ENCODE measurements around the gene CCL2. TPM values are rescaled to one million over a fixed set of nuclear protein-coding genes. Genes with fewer than 3 reads are reported as not detected.

CCL2 gene
- total RNA-seq (4.4 and 6.8 TPM in 2 replicates), polyA plus RNA-seq (0.23 TPM in 1 of 2 replicates, not detected in the other), polyA minus RNA-seq (0.43 TPM in 1 of 2 replicates, not detected in the other)
- 0.65 TPM for total RNA-seq (2013)

DNA sequence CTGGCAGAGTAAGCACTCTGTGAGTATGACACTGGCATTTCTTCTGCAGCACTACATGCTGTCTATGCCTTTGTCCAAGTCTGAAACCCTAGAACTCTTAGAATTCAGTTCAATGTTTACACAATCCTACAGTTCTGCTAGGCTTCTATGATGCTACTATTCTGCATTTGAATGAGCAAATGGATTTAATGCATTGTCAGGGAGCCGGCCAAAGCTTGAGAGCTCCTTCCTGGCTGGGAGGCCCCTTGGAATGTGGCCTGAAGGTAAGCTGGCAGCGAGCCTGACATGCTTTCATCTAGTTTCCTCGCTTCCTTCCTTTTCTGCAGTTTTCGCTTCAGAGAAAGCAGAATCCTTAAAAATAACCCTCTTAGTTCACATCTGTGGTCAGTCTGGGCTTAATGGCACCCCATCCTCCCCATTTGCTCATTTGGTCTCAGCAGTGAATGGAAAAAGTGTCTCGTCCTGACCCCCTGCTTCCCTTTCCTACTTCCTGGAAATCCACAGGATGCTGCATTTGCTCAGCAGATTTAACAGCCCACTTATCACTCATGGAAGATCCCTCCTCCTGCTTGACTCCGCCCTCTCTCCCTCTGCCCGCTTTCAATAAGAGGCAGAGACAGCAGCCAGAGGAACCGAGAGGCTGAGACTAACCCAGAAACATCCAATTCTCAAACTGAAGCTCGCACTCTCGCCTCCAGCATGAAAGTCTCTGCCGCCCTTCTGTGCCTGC lies at the start of gene CCL2:
CCL2 (plus strand) TSS at position 635 of the 730 bp plus-strand sequence; CDS start at position 700, 65 bp downstream.
- DNase-seq, result no peak
- TF ChIP-seq CTCF (IDR thresholded peaks at IDR 0.05) (no peak), EZH2 (IDR thresholded peaks at IDR 0.05; ENCODE audit: borderline replicate concordance, insufficient read depth, low read depth, low read length, poor library complexity, severe bottlenecking) (no peak)
- no peaks in the 10 kb centered on the region for H3K9me3 Mint-ChIP-seq (ENCODE audit: insufficient read depth)
- POLR2A ChIA-PET, result no interaction called here
- 12% methylated on average over 10 of the region's 11 CpGs for WGBS (ENCODE audit: insufficient coverage)
- H3K36me3 ChIP-seq (replicated peaks in 1 of 2; ENCODE audit: control extremely low read depth in 1 of 2, control insufficient read depth in 1 of 2, extremely low read depth in 1 of 2, insufficient read depth in 2 of 2, low read length in 1 of 2), result no peaks in the 10 kb centered on the region
- no peaks in the 10 kb centered on the region for H3K79me2 ChIP-seq (ENCODE audit: control insufficient read depth, insufficient read depth, low read length)
- no peak within 1 kb of the TSS for H3K27ac ChIP-seq (ENCODE audit: low read length in 2 of 2)
- H3K4me3 Mint-ChIP-seq, result no peak within 1 kb of the TSS
- intact Hi-C loops (cut with micrococcal nuclease), result no loop called here
- no peaks in the 10 kb centered on the region for H3K9me3 ChIP-seq (ENCODE audit: control extremely low read depth in 1 of 3, control insufficient read depth in 2 of 3, insufficient read depth in 1 of 3, low read length in 2 of 3)
- H3K4me1 ChIP-seq (ENCODE audit: control insufficient read depth in 2 of 2, insufficient read depth in 2 of 2, low read length in 2 of 2), result peaks cover 10 to 14% of the 10 kb centered on the region in 2 donors
- CTCF ChIA-PET, result no interaction called here
- H2AFZ ChIP-seq (ENCODE audit: insufficient read depth, low read depth, low read length, poor library complexity, severe bottlenecking), result no peak within 1 kb of the TSS
- H3K4me1 Mint-ChIP-seq, result peaks cover 9% of the 10 kb centered on the region
- no peak within 1 kb of the TSS for H3K9ac ChIP-seq (ENCODE audit: low read length)
- peaks cover 42% of the 10 kb centered on the region for H3K27me3 Mint-ChIP-seq
- H3K27me3 ChIP-seq (replicated peaks in 1 of 4; ENCODE audit: control extremely low read depth in 1 of 4, control insufficient read depth in 3 of 4, insufficient read depth in 4 of 4, low read length in 3 of 4), result peaks cover 0 to 27% (median 19%) of the 10 kb centered on the region in 4 experiments
- no peak within 1 kb of the TSS for H3K27ac Mint-ChIP-seq
- no peak within 1 kb of the TSS for H3K4me3 ChIP-seq (ENCODE audit: control extremely low read depth in 1 of 5, extremely low read depth in 1 of 5, insufficient read depth in 1 of 5, low read depth in 2 of 5, low read length in 4 of 5)
- H3K4me2 ChIP-seq (replicated peaks; ENCODE audit: low read depth, low read length, poor library complexity, severe bottlenecking), result no peak within 1 kb of the TSS
- ATAC-seq (ENCODE audit: low read depth), result no peak
- no peaks in the 10 kb centered on the region for H4K20me1 ChIP-seq (ENCODE audit: control insufficient read depth, insufficient read depth, low read length, poor library complexity, severe bottlenecking)

GRCh38 chr17:34205401-34205800 lies 49.7 kb upstream of the CCL2 start:
- H3K36me3 ChIP-seq (replicated peaks in 1 of 2; ENCODE audit: control extremely low read depth in 1 of 2, control insufficient read depth in 1 of 2, extremely low read depth in 1 of 2, insufficient read depth in 2 of 2, low read length in 1 of 2), result no peaks in the 10 kb centered on the region
- no peak for ATAC-seq (ENCODE audit: low read depth)
- no peaks in the 10 kb centered on the region for H4K20me1 ChIP-seq (ENCODE audit: control insufficient read depth, insufficient read depth, low read length, poor library complexity, severe bottlenecking)
- no peak overlapping the region for H3K9ac ChIP-seq (ENCODE audit: low read length)
- peaks cover 0 to 6% (median 0%) of the 10 kb centered on the region in 4 experiments for H3K27me3 ChIP-seq (replicated peaks in 1 of 4; ENCODE audit: control extremely low read depth in 1 of 4, control insufficient read depth in 3 of 4, insufficient read depth in 4 of 4, low read length in 3 of 4)
- no peak overlapping the region for H3K4me3 ChIP-seq (ENCODE audit: control extremely low read depth in 1 of 5, extremely low read depth in 1 of 5, insufficient read depth in 1 of 5, low read depth in 2 of 5, low read length in 4 of 5)
- Mint-ChIP-seq H3K9me3 (ENCODE audit: insufficient read depth) (peaks cover 5% of the 10 kb centered on the region), H3K4me3 (no peak overlapping the region), H3K4me1 (no peaks in the 10 kb centered on the region), H3K27ac (no peak overlapping the region), H3K27me3 (peaks cover 32% of the 10 kb centered on the region)
- TF ChIP-seq CTCF (IDR thresholded peaks at IDR 0.05) (no peak), EZH2 (IDR thresholded peaks at IDR 0.05; ENCODE audit: borderline replicate concordance, insufficient read depth, low read depth, low read length, poor library complexity, severe bottlenecking) (no peak)
- H3K4me2 ChIP-seq (replicated peaks; ENCODE audit: low read depth, low read length, poor library complexity, severe bottlenecking), result no peak overlapping the region
- ChIA-PET CTCF (interaction anchor here (1.6 to 8.8 kb wide), 2 partner anchors 14 to 153 kb away, joined by 4 to 253 read pairs; partner anchors contain the start of genes CCL1 and CCL13), POLR2A (interaction anchor here (0.6 kb wide), 1 partner anchor 507 kb away, joined by 7 read pairs; no protein-coding TSS in a partner anchor)
- no peak overlapping the region for H3K27ac ChIP-seq (ENCODE audit: low read length in 2 of 2)
- intact Hi-C loops (cut with micrococcal nuclease), result no loop called here
- peaks cover 0 to 5% (median 0%) of the 10 kb centered on the region in 3 donors for H3K9me3 ChIP-seq (ENCODE audit: control extremely low read depth in 1 of 3, control insufficient read depth in 2 of 3, insufficient read depth in 1 of 3, low read length in 2 of 3)
- WGBS (ENCODE audit: insufficient coverage), result 89% methylated on average over 1 of the region's 1 CpG
- DNase-seq, result no peak
- H2AFZ ChIP-seq (ENCODE audit: insufficient read depth, low read depth, low read length, poor library complexity, severe bottlenecking), result no peak overlapping the region
- no peaks in the 10 kb centered on the region for H3K79me2 ChIP-seq (ENCODE audit: control insufficient read depth, insufficient read depth, low read length)
- H3K4me1 ChIP-seq (ENCODE audit: control insufficient read depth in 2 of 2, insufficient read depth in 2 of 2, low read length in 2 of 2), result no peaks in the 10 kb centered on the region

All from B cell (primary cell).